DMS 273 treated with DMSO at 0.1 percent for 48 hours (cell line): Measurements from ENCODE around the gene MPDZ.
"Not testable (repeated sequence)": the region's sequence is repeated elsewhere in the genome, so short reads cannot be mapped to it uniquely, and the experiment has no call there.

Experiments used
- DNase-seq: peaks from one replicate; lab custom pipeline; 2025; lab: John Stamatoyannopoulos, UW

The MPDZ gene

GRCh38 chr9:13264788-13265187 lies 14.7 kb downstream of the MPDZ start:
- no peak for DNase-seq

GRCh38 chr9:13263511-13263910 lies 16.0 kb downstream of the MPDZ start:
- DNase-seq: no peak

GRCh38 chr9:13252852-13253251 lies 26.6 kb downstream of the MPDZ start:
- DNase-seq: no peak

- DNase-seq: no peak
Measured at GRCh38 chr9:13244181-13244580, 35.3 kb downstream of the MPDZ start.

- no peak for DNase-seq
Measured at GRCh38 chr9:13241283-13241682, 38.2 kb downstream of the MPDZ start.

GRCh38 chr9:13239660-13240059 lies 39.8 kb downstream of the MPDZ start:
- DNase-seq: no peak

- DNase-seq: no peak
Measured at GRCh38 chr9:13239208-13239607, 40.3 kb downstream of the MPDZ start.

- no peak for DNase-seq
Measured at GRCh38 chr9:13234932-13235331, 44.6 kb downstream of the MPDZ start.

- no peak for DNase-seq
Measured at GRCh38 chr9:13228431-13228830, 51.1 kb downstream of the MPDZ start.

- DNase-seq: no peak
Measured at GRCh38 chr9:13224366-13224765, 55.1 kb downstream of the MPDZ start.

GRCh38 chr9:13222733-13223132 lies 56.8 kb downstream of the MPDZ start:
- DNase-seq: not testable (repeated sequence)

- DNase-seq: no peak
Measured at GRCh38 chr9:13221741-13222140, 57.8 kb downstream of the MPDZ start.

- no peak for DNase-seq
Measured at GRCh38 chr9:13220837-13221236, 58.7 kb downstream of the MPDZ start.

- no peak for DNase-seq
Measured at GRCh38 chr9:13215791-13216554, 63.5 kb downstream of the MPDZ start.

GRCh38 chr9:13213998-13214397 lies 65.5 kb downstream of the MPDZ start:
- DNase-seq: no peak

- no peak for DNase-seq
Measured at GRCh38 chr9:13213337-13213736, 66.2 kb downstream of the MPDZ start.

GRCh38 chr9:13210306-13210705 lies 69.2 kb downstream of the MPDZ start:
- DNase-seq: no peak

GRCh38 chr9:13209498-13209897 lies 70.0 kb downstream of the MPDZ start:
- no peak for DNase-seq

GRCh38 chr9:13205824-13206223 lies 73.7 kb downstream of the MPDZ start:
- DNase-seq: no peak

GRCh38 chr9:13190040-13190439 lies 89.5 kb downstream of the MPDZ start:
- DNase-seq: no peak

- DNase-seq: no peak
Measured at GRCh38 chr9:13189362-13189761, 90.1 kb downstream of the MPDZ start.

GRCh38 chr9:13186774-13187173 lies 92.7 kb downstream of the MPDZ start:
- no peak for DNase-seq

GRCh38 chr9:13186091-13186490 lies 93.4 kb downstream of the MPDZ start:
- DNase-seq: no peak

- DNase-seq: peak; percentile 10
Measured at GRCh38 chr9:13181652-13182051, 97.8 kb downstream of the MPDZ start.
